KMS-11 (cell line): ENCODE measurements around the gene LILRA6.

Experiments used
- H2AFZ ChIP-seq: fragments of 200-600 bp; sonication (generic); 2 replicates; pipeline ENCODE4 v1.6.1; 2016; ENCODE audit warnings: antibody characterized with exemption, mixed run types, low read depth
- H3K27ac ChIP-seq: fragments of 200-600 bp; sonication (generic); 2 replicates; pipeline ENCODE4 v1.6.1; 2016; ENCODE audit warnings: mild to moderate bottlenecking, mixed run types
- H3K27me3 ChIP-seq: fragments of 200-600 bp; sonication (generic); 2 replicates; pipeline ENCODE4 v1.6.1; 2017; ENCODE audit warnings: mild to moderate bottlenecking, low read depth, mixed run types, moderate library complexity; ENCODE audit not compliant: insufficient read depth
- H3K36me3 ChIP-seq: fragments of 200-600 bp; sonication (generic); 2 replicates; pipeline ENCODE4 v1.6.1; 2017; ENCODE audit warnings: mild to moderate bottlenecking, mixed run types; ENCODE audit not compliant: insufficient read depth
- H3K4me1 ChIP-seq: fragments of 200-600 bp; sonication (generic); 2 replicates; pipeline ENCODE4 v1.6.1; 2016; ENCODE audit warnings: mild to moderate bottlenecking, low read depth, mixed run types; ENCODE audit not compliant: poor library complexity, severe bottlenecking
- H3K4me2 ChIP-seq: fragments of 200-600 bp; sonication (generic); 2 replicates; pipeline ENCODE4 v1.7.0; 2016; ENCODE audit warnings: mild to moderate bottlenecking, mixed run types
- H3K4me3 ChIP-seq: fragments of 200-600 bp; sonication (generic); IDR thresholded peaks from 2 replicates; pipeline ENCODE4 v1.6.1; 2017; ENCODE audit warnings: low read depth, low read length, mixed read lengths; ENCODE audit not compliant: insufficient read depth
- H3K79me2 ChIP-seq: fragments of 200-600 bp; sonication (generic); 2 replicates; pipeline ENCODE4 v1.6.1; 2016; ENCODE audit warnings: low read depth, mixed run types; ENCODE audit not compliant: insufficient read depth
- H3K9ac ChIP-seq: fragments of 200-600 bp; sonication (generic); 2 replicates; pipeline ENCODE4 v1.6.1; 2016; ENCODE audit warnings: mild to moderate bottlenecking, mixed run types
- H4K20me1 ChIP-seq: fragments of 200-600 bp; sonication (generic); 2 replicates; pipeline ENCODE4 v1.6.1; 2016; ENCODE audit warnings: mild to moderate bottlenecking, mixed run types; ENCODE audit not compliant: insufficient read depth
- CTCF ChIP-seq: fragments of 200-600 bp; sonication (generic); conservative IDR thresholded peaks from 2 replicates; pipeline ENCODE4 v1.6.1; 2017; ENCODE audit warnings: low read depth, mild to moderate bottlenecking, antibody characterized with exemption, low read length, moderate library complexity, mixed read lengths

LILRA6 gene

DNA sequence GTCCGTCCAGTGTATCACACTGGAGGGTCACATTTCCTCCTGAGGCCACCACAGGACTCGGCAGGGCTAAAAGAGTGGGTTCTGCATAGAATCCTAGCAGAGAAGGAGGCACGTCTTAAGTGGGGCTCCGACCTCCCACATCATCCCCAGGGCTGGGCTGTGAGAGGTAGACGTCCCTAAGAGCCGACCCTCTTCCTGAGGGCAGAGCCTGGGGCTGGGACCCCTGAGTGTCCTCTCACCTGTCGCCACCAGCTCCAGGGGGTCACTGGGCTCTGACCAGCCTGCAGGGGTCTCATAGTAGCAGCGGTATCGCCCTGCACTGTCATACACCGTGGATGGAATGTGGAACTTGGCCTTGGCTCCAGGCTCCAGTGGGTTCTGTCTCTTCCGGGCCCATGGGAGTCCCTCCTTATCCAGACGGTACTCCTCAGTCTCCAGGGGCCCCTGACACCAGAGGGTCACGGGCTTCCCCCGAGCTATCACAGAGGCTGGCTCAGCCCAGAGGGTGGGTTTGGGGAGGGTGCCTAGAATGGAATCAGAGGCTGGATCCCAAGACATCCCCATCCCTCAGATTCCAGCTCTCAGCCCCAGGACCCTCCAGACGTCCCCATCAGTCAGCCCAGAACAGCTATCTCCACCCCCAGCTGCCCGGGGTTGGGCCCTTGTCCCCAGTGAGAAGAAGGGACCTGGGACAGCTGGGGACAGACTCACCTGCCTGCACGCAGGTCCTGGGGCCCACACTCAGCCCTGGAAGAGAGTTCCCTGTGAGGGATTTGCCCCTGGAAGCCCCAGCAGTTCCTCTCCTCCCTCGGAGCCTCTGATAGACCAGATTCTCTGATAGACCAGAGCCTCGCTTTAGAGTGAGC is 13.9 kb upstream of the LILRA6 start:
- Histone ChIP-seq H3K4me2 (no peak overlapping the region), H4K20me1 (no peaks in the 10 kb centered on the region), H3K79me2 (no peaks in the 10 kb centered on the region), H3K9ac (no peak overlapping the region), H3K36me3 (no peaks in the 10 kb centered on the region), H3K27ac (no peak overlapping the region), H3K4me3 (no peak overlapping the region), H3K27me3 (peaks cover 66% of the 10 kb centered on the region), H3K4me1 (no peaks in the 10 kb centered on the region), H2AFZ (no peak overlapping the region)
- TF ChIP-seq CTCF, result no peak

GRCh38 chr19:54255105-54255775 is 12.7 kb upstream of the LILRA6 start:
- Histone ChIP-seq H3K27ac (no peak overlapping the region), H3K36me3 (no peaks in the 10 kb centered on the region), H3K4me2 (no peak overlapping the region), H3K27me3 (peaks cover 69% of the 10 kb centered on the region), H3K9ac (no peak overlapping the region), H3K4me3 (no peak overlapping the region), H3K4me1 (no peaks in the 10 kb centered on the region), H4K20me1 (no peaks in the 10 kb centered on the region), H3K79me2 (no peaks in the 10 kb centered on the region), H2AFZ (no peak overlapping the region)
- no peak for TF ChIP-seq CTCF

DNA sequence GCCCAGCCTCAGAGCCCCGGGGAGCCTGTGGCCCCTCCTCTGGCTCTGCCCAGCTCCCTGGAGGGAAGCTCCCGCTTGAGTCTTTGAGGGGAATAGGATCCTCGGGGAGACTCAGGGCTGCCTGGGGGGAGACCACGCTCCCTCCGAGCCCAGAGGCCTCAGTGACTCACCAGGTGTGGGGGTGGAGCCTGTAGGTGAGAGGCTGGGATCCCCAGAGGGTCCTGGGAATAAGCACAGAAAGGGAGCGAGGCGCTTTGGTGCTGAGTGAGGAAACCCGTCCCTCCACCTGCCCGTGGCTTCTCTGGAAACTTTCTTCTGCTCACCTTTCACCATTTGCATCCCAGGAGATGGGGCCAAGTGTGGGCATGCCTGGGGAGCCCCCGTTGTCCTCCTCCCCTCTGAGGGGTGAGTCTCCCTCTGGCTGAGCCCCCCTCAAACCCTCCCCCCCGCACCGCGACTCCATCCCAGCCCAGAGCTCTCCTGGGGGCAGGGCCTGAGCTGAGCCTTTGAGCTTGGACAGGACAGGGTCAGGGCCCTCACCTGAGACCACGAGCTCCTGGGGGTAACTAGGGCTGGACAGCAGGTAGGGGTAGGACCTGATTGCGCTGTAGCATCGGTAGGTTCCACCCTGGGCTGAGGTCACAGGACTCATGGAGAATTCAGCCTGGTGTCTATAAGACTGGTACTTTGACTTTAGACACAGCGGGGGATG is 11.8 kb upstream of the LILRA6 start:
- peaks cover 69% of the 10 kb centered on the region for H3K27me3 ChIP-seq
- no peak overlapping the region for H3K9ac ChIP-seq
- H3K4me2 ChIP-seq, result no peak overlapping the region

More for the DNA sequence above, 11.8 kb upstream of the LILRA6 start:
- Histone ChIP-seq H2AFZ (no peak overlapping the region), H3K36me3 (no peaks in the 10 kb centered on the region), H4K20me1 (no peaks in the 10 kb centered on the region), H3K4me3 (no peak overlapping the region), H3K79me2 (no peaks in the 10 kb centered on the region), H3K27ac (no peak overlapping the region), H3K4me1 (no peaks in the 10 kb centered on the region)
- no peak for TF ChIP-seq CTCF
